OCI-LY7 (cell line): ENCODE measurements around the gene FBXL17. TPM values are rescaled to one million over a fixed set of nuclear protein-coding genes. Genes with fewer than 3 reads are reported as not detected.

Experiments used
- BruUV-seq: library from RNA; stranded (reverse); fragments of 400-500 nt; replicated peaks from 2 replicates; lab custom pipeline; 2021; lab: Mats Ljungman, UMichigan
- CTCF ChIA-PET: fragments of 300-600 bp; sonication (Branson Sonifier 250); formaldehyde crosslinking; loops from one replicate; lab custom pipeline; 2022; ENCODE audit warnings: antibody characterized with exemption; ENCODE audit not compliant: unreplicated experiment; lab: Charles Lee
- POLR2A ChIA-PET: fragments of 300-600 bp; sonication (Branson Sonifier 250); formaldehyde crosslinking; loops from one replicate; lab custom pipeline; 2022; ENCODE audit warnings: antibody characterized with exemption; lab: Charles Lee
- DNase-seq: peaks from one replicate; pipeline ENCODE4 v3.0.0-alpha.2; 2015; ENCODE audit warnings: low spot score
- H2AFZ ChIP-seq: fragments of 200-600 bp; sonication (generic), shearing (Covaris generic); 2 replicates; pipeline ENCODE4 v1.6.1; 2014; ENCODE audit warnings: mild to moderate bottlenecking, antibody characterized with exemption, low read length, moderate library complexity
- H3K27ac ChIP-seq: fragments of 200-600 bp; sonication (generic); 2 replicates; pipeline ENCODE4 v1.5.1; 2014; ENCODE audit warnings: mixed run types, low read depth, mild to moderate bottlenecking, moderate library complexity, low read length, inconsistent platforms; ENCODE audit not compliant: poor library complexity, severe bottlenecking
- H3K36me3 ChIP-seq: fragments of 200-600 bp; sonication (generic); 2 replicates; pipeline ENCODE4 v1.6.1; 2014; ENCODE audit warnings: mild to moderate bottlenecking, antibody characterized with exemption, low read length, moderate library complexity, mixed read lengths; ENCODE audit not compliant: insufficient read depth
- H3K4me1 ChIP-seq: fragments of 200-600 bp; sonication (generic); 2 replicates; pipeline ENCODE4 v1.5.1; 2014; ENCODE audit warnings: mild to moderate bottlenecking, low read length; ENCODE audit not compliant: insufficient read depth, poor library complexity, severe bottlenecking
- H3K4me2 ChIP-seq: fragments of 200-600 bp; sonication (generic); 2 replicates; pipeline ENCODE4 v1.6.1; 2014; ENCODE audit warnings: mild to moderate bottlenecking, low read length
- H3K4me3 ChIP-seq: fragments of 200-600 bp; sonication (generic); 2 replicates; pipeline ENCODE4 v1.5.1; 2014; ENCODE audit warnings: mild to moderate bottlenecking, low read depth, low read length; ENCODE audit not compliant: poor library complexity, severe bottlenecking
- H3K79me2 ChIP-seq: fragments of 200-600 bp; sonication (generic); 2 replicates; pipeline ENCODE4 v1.6.1; 2016; ENCODE audit warnings: low read depth, mild to moderate bottlenecking, low read length, moderate library complexity, mixed read lengths; ENCODE audit not compliant: insufficient read depth
- H3K9me2 ChIP-seq: fragments of 200-600 bp; sonication (generic); 2 replicates; pipeline ENCODE4 v1.6.1; 2016; ENCODE audit warnings: mild to moderate bottlenecking, low read length, mixed read lengths; ENCODE audit not compliant: insufficient read depth
- H3K9me3 ChIP-seq: fragments of 200-600 bp; sonication (generic); 2 replicates; pipeline ENCODE4 v1.6.1; 2014; ENCODE audit warnings: mild to moderate bottlenecking, mixed run types, low read length, mixed read lengths
- H4K20me1 ChIP-seq: fragments of 200-600 bp; sonication (generic); 2 replicates; pipeline ENCODE4 v1.6.1; 2014; ENCODE audit warnings: mild to moderate bottlenecking, antibody characterized with exemption, low read length, moderate library complexity, mixed read lengths; ENCODE audit not compliant: insufficient read depth
- EZH2phosphoT487 ChIP-seq: fragments of 200-600 bp; sonication (generic); IDR thresholded peaks from 2 replicates; pipeline ENCODE4 v1.6.1; 2018; ENCODE audit warnings: low read depth, borderline replicate concordance, mild to moderate bottlenecking, mixed run types, antibody characterized with exemption, low read length, moderate library complexity, mixed read lengths
- intact Hi-C: fragments of 100-400 bp; cut with micrococcal nuclease; formaldehyde crosslinking; loops from one replicate; pipeline ENCODE4 v1.10.0; 2022; ENCODE audit not compliant: unreplicated experiment
- total RNA-seq, 2 experiments: library from RNA; depleted of rRNA in 1 of 2; stranded (reverse); fragments of >200 nt in 1 of 2; shearing (Covaris generic) in 1 of 2; gene quantifications; 2 replicates each; pipeline ENCODE4 v1.2.3, GENCODE V29; 2014 to 2022
- TF ChIP-seq, protein P1 (sequence below): fragments of 200-600 bp; sonication (generic); conservative IDR thresholded peaks from 2 replicates; pipeline ENCODE4 v1.5.1; 2014; ENCODE audit warnings: mild to moderate bottlenecking, antibody characterized with exemption, low read length, moderate library complexity, mixed read lengths

FBXL17 gene
- total RNA-seq, 2 experiments from 2014 or later: 10.2 to 21.6 TPM

DNA sequence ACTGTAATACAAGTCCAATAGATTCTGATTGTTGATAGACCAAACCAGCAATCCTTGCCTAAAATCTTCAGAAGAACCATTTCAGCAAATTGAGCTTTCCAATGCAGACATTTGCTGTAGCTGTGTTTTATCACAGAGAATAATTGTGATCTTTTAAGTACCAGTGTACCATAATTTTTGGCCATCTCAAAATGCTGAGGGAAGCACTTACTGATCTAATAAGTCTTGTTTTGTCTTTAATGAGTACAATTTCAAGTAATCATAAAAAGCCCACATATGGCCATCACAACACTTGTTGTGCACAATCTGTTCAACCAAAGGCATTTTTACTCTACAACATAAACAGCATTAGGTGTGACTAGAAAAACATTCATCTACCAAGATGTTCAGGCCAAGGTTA lies 159.9 kb downstream of the FBXL17 start:
- BruUV-seq: no TSS peak
- Histone ChIP-seq H3K79me2 (no peaks in the 10 kb centered on the region), H2AFZ (no peak overlapping the region), H4K20me1 (no peaks in the 10 kb centered on the region), H3K4me1 (no peaks in the 10 kb centered on the region), H3K9me2 (no peaks in the 10 kb centered on the region), H3K4me2 (no peak overlapping the region), H3K4me3 (no peak overlapping the region), H3K36me3 (no peaks in the 10 kb centered on the region), H3K9me3 (no peaks in the 10 kb centered on the region), H3K27ac (no peak overlapping the region)
- TF ChIP-seq EZH2phosphoT487: no peak
- TF ChIP-seq, protein P1, sequence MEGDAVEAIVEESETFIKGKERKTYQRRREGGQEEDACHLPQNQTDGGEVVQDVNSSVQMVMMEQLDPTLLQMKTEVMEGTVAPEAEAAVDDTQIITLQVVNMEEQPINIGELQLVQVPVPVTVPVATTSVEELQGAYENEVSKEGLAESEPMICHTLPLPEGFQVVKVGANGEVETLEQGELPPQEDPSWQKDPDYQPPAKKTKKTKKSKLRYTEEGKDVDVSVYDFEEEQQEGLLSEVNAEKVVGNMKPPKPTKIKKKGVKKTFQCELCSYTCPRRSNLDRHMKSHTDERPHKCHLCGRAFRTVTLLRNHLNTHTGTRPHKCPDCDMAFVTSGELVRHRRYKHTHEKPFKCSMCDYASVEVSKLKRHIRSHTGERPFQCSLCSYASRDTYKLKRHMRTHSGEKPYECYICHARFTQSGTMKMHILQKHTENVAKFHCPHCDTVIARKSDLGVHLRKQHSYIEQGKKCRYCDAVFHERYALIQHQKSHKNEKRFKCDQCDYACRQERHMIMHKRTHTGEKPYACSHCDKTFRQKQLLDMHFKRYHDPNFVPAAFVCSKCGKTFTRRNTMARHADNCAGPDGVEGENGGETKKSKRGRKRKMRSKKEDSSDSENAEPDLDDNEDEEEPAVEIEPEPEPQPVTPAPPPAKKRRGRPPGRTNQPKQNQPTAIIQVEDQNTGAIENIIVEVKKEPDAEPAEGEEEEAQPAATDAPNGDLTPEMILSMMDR: no peak
- intact Hi-C loops: no loop called here
- ChIA-PET CTCF (no interaction called here), POLR2A (interaction anchor here (1.8 kb wide), 1 partner anchor 10 kb away, joined by 6 read pairs; no protein-coding TSS in a partner anchor)
- DNase-seq: no peak

DNA sequence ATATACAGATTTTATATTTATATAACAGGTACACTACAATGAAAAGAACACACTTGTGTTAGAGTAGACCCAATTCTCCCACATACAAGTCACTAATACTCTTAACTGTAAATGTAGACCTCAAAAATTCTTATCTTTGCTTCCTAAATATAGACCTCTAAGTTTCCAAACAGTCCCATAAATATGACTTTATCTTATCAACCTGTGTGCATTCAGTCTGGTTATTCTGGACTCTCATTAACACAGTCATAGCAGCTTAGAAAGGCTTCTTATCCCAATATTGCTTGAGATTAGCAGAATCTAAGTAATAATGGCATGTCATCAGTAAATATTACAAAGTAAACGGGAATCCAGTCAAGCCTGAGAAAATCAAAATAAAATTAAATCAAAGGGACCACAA lies 161.1 kb downstream of the FBXL17 start:
- no peak overlapping the region for H3K4me2 ChIP-seq

DNA sequence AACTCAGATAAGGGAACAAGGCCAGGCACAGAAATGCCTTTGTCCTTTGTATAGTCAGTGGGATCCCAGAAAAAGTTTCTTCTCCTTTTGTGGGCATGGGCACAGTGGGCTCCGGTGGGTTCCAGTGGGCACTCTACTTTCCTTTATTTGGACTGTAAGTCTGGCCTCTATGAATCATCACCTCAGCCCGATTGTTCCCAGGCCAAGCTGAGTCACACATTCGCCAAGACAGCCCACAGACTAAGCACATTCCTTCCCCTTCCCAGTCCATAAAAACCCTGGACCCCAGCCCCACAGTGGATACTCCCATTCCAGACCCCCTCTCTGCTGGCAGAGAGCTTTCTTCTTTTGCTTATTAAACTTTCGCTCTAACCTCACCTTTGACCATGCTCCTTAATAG lies 165.0 kb downstream of the FBXL17 start:
- Histone ChIP-seq H3K9me2 (no peaks in the 10 kb centered on the region), H3K4me2 (no peak overlapping the region), H4K20me1 (no peaks in the 10 kb centered on the region), H3K9me3 (no peaks in the 10 kb centered on the region), H3K4me1 (no peaks in the 10 kb centered on the region), H3K79me2 (no peaks in the 10 kb centered on the region), H3K27ac (no peak overlapping the region), H3K36me3 (no peaks in the 10 kb centered on the region), H3K4me3 (no peak overlapping the region), H2AFZ (no peak overlapping the region)
- POLR2A ChIA-PET: no interaction called here
- CTCF ChIA-PET: no interaction called here
- no TSS peak for BruUV-seq
- DNase-seq: no peak
- no peak for TF ChIP-seq EZH2phosphoT487
- TF ChIP-seq, protein P1: no peak
- intact Hi-C loops: no loop called here

More for the DNA sequence above, 161.1 kb downstream of the FBXL17 start:
- CTCF ChIA-PET: no interaction called here
- Histone ChIP-seq H3K4me3 (no peak overlapping the region), H3K9me3 (no peaks in the 10 kb centered on the region), H3K27ac (no peak overlapping the region), H2AFZ (no peak overlapping the region), H3K36me3 (no peaks in the 10 kb centered on the region), H4K20me1 (no peaks in the 10 kb centered on the region), H3K9me2 (no peaks in the 10 kb centered on the region), H3K79me2 (no peaks in the 10 kb centered on the region), H3K4me1 (no peaks in the 10 kb centered on the region)
- POLR2A ChIA-PET: interaction anchor here (0.6 kb wide), 1 partner anchor 1252 kb away, joined by 3 read pairs; no protein-coding TSS in a partner anchor
- no peak for TF ChIP-seq EZH2phosphoT487
- TF ChIP-seq, protein P1: no peak
- DNase-seq: no peak
- no TSS peak for BruUV-seq
- intact Hi-C loops: no loop called here
